DND-41 (cell line): ENCODE measurements around the gene CERCAM.

Source experiments
- ATAC-seq: fragments of 200-7000 bp; cut with Tn5 transposase; 3 replicates; pipeline ENCODE4 v1.9.1; 2021; ENCODE audit warnings: low read depth; ENCODE audit not compliant: insufficient read depth
- DNase-seq: peaks from one replicate; pipeline ENCODE4 v3.0.0-alpha.2; 2020
- H2AFZ ChIP-seq: 2 replicates; pipeline ENCODE4 v1.6.0; 2012; ENCODE audit warnings: low read depth, low read length
- H3K27ac ChIP-seq: 2 replicates; pipeline ENCODE4 v1.5.1; 2012; ENCODE audit warnings: low read length, inconsistent platforms
- H3K27me3 ChIP-seq: fragments of 200-600 bp; sonication (generic); 2 replicates; pipeline ENCODE4 v1.6.0; 2012; ENCODE audit warnings: low read length, mild to moderate bottlenecking, inconsistent platforms; ENCODE audit not compliant: insufficient read depth, poor library complexity
- H3K36me3 ChIP-seq: 2 replicates; pipeline ENCODE4 v1.5.1; 2012; ENCODE audit warnings: low read length, inconsistent platforms; ENCODE audit not compliant: insufficient read depth
- H3K4me1 ChIP-seq: 2 replicates; pipeline ENCODE4 v1.5.1; 2012; ENCODE audit warnings: mild to moderate bottlenecking, low read length; ENCODE audit not compliant: insufficient read depth
- H3K4me2 ChIP-seq: 2 replicates; pipeline ENCODE4 v1.6.0; 2012; ENCODE audit warnings: mild to moderate bottlenecking, moderate library complexity, low read length, inconsistent platforms; ENCODE audit not compliant: insufficient read depth
- H3K4me3 ChIP-seq, 2 experiments: fragments of 200-600 bp in 1 of 2; shearing (Covaris generic) in 1 of 2; 2 replicates each; pipeline ENCODE4 v1.5.1; 2012 to 2016; ENCODE audit warnings: inconsistent platforms in 2 of 2, low read length in 2 of 2, mild to moderate bottlenecking in 2 of 2, low read depth in 1 of 2, moderate library complexity in 1 of 2
- H3K79me2 ChIP-seq: 2 replicates; pipeline ENCODE4 v1.6.0; 2012; ENCODE audit warnings: low read length, inconsistent platforms; ENCODE audit not compliant: insufficient read depth
- H3K9ac ChIP-seq: 2 replicates; pipeline ENCODE4 v1.6.0; 2012; ENCODE audit warnings: low read depth, mild to moderate bottlenecking, inconsistent platforms, low read length, moderate library complexity
- H3K9me3 ChIP-seq: 2 replicates; pipeline ENCODE4 v1.5.1; 2012; ENCODE audit warnings: low read length, moderate library complexity, mild to moderate bottlenecking, inconsistent platforms; ENCODE audit not compliant: insufficient read depth, severe bottlenecking
- H4K20me1 ChIP-seq: 2 replicates; pipeline ENCODE4 v1.6.0; 2012; ENCODE audit warnings: low read length; ENCODE audit not compliant: insufficient read depth
- CTCF ChIP-seq: IDR thresholded peaks from 2 replicates; pipeline ENCODE4 v1.5.1; 2012; ENCODE audit warnings: borderline replicate concordance, low read length, moderate library complexity, mild to moderate bottlenecking; ENCODE audit not compliant: poor library complexity, severe bottlenecking; ENCODE audit errors: extremely low read depth
- EZH2 ChIP-seq: IDR thresholded peaks from 3 replicates; pipeline ENCODE4 v1.6.1; 2012; ENCODE audit warnings: borderline replicate concordance, low read depth, mild to moderate bottlenecking, moderate library complexity, low read length, inconsistent platforms; ENCODE audit not compliant: severe bottlenecking

CERCAM gene

GRCh38 chr9:128405780-128406171, 14.9 kb upstream of the CERCAM start:
- H3K27me3 ChIP-seq, result no peaks in the 10 kb centered on the region
- no peak overlapping the region for H3K4me2 ChIP-seq
- no peak overlapping the region for H2AFZ ChIP-seq
- no peaks in the 10 kb centered on the region for H4K20me1 ChIP-seq
- no peak overlapping the region for H3K27ac ChIP-seq
- no peak overlapping the region for H3K9ac ChIP-seq
- no peak for DNase-seq
- no peaks in the 10 kb centered on the region for H3K36me3 ChIP-seq
- no peak for ATAC-seq
- TF ChIP-seq CTCF (no peak), EZH2 (no peak)
- H3K4me3 ChIP-seq, result no peak overlapping the region
- H3K9me3 ChIP-seq, result no peaks in the 10 kb centered on the region
- H3K4me1 ChIP-seq, result no peaks in the 10 kb centered on the region
- no peaks in the 10 kb centered on the region for H3K79me2 ChIP-seq

GRCh38 chr9:128406848-128407391, 13.7 kb upstream of the CERCAM start:
- H4K20me1 ChIP-seq, result no peaks in the 10 kb centered on the region
- H3K27ac ChIP-seq, result no peak overlapping the region
- H3K9ac ChIP-seq, result no peak overlapping the region
- no peak overlapping the region for H3K4me3 ChIP-seq
- no peaks in the 10 kb centered on the region for H3K27me3 ChIP-seq
- H3K4me2 ChIP-seq, result no peak overlapping the region
- TF ChIP-seq CTCF, result no peak
- no peak for TF ChIP-seq EZH2
- no peak overlapping the region for H2AFZ ChIP-seq
- H3K79me2 ChIP-seq, result no peaks in the 10 kb centered on the region
- DNase-seq (no peak), ATAC-seq (no peak)
- H3K9me3 ChIP-seq, result no peaks in the 10 kb centered on the region
- H3K4me1 ChIP-seq, result no peaks in the 10 kb centered on the region
- no peaks in the 10 kb centered on the region for H3K36me3 ChIP-seq

GRCh38 chr9:128408963-128409431, 11.7 kb upstream of the CERCAM start:
- Histone ChIP-seq H3K27me3 (no peaks in the 10 kb centered on the region), H3K79me2 (no peaks in the 10 kb centered on the region), H4K20me1 (no peaks in the 10 kb centered on the region), H3K9ac (no peak overlapping the region), H3K4me1 (no peaks in the 10 kb centered on the region), H3K9me3 (no peaks in the 10 kb centered on the region), H3K4me2 (no peak overlapping the region), H3K36me3 (no peaks in the 10 kb centered on the region), H3K4me3 (no peak overlapping the region), H2AFZ (no peak overlapping the region), H3K27ac (no peak overlapping the region)
- ATAC-seq (no peak), DNase-seq (no peak)
- TF ChIP-seq EZH2 (no peak), CTCF (no peak)
